Activated CD4-positive, alpha-beta T cell treated with anti-CD3 and anti-CD28 coated beads, Interleukin-2, amount 10 ng/mL, durations not matched to agents 24 days and 14 days (primary cell): Measurements from ENCODE around the gene RAB31. TPM values are rescaled to one million over a fixed set of nuclear protein-coding genes. Genes with fewer than 3 reads are reported as not detected.

Experiments used
- DNase-seq: peaks from one replicate; pipeline ENCODE4 v3.0.0; 2022
- H3K27ac Mint-ChIP-seq: one replicate; pipeline ENCODE4 v1.8.0; 2022; ENCODE audit warnings: mild to moderate bottlenecking, mixed read lengths
- H3K27me3 Mint-ChIP-seq: one replicate; pipeline ENCODE4 v1.8.0; 2022; ENCODE audit warnings: mixed read lengths
- H3K36me3 Mint-ChIP-seq: one replicate; pipeline ENCODE4 v1.8.0; 2022; ENCODE audit warnings: low read depth, mild to moderate bottlenecking, mixed read lengths
- H3K4me1 Mint-ChIP-seq: one replicate; pipeline ENCODE4 v1.8.0; 2021; ENCODE audit warnings: mixed read lengths
- H3K4me3 Mint-ChIP-seq: one replicate; pipeline ENCODE4 v1.8.0; 2022; ENCODE audit warnings: mild to moderate bottlenecking, moderate library complexity, mixed read lengths
- H3K9me3 Mint-ChIP-seq: one replicate; pipeline ENCODE4 v1.8.0; 2021; ENCODE audit warnings: mixed read lengths
- intact Hi-C: fragments of 100-400 bp; cut with micrococcal nuclease; formaldehyde crosslinking; loops from one replicate; pipeline ENCODE4 v1.15.1; 2023
- total RNA-seq: library from RNA; stranded (reverse); gene quantifications from 2 replicates; pipeline ENCODE4 v1.2.3, GENCODE V29; 2022

The RAB31 gene
- total RNA-seq, 1 donor from 2014 or later = not detected

DNA sequence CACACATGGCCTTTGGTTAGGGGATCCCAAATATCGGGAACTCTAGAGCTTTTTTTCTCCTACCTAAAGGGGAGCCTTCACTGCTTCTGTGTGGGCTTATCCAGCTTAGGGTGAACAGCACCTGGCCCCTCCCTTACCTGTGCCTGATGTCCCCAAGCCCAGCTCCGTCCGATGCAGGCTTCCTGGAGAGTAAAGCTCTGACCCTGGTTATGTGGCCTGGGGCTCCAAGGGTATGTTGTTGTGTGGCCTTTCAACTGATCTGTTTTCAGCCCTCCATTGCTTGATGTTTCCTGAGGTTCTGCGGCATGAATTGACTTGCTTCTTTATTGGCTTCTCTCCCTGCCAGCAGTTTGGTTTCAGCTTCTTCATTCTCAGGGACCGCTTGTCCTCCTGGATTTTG is 66.0 kb downstream of the RAB31 start:
- Mint-ChIP-seq H3K36me3 (no peaks in the 10 kb centered on the region), H3K27ac (no peak overlapping the region), H3K4me3 (no peak overlapping the region), H3K27me3 (peaks cover 20% of the 10 kb centered on the region), H3K4me1 (peaks cover 4% of the 10 kb centered on the region), H3K9me3 (no peaks in the 10 kb centered on the region)
- DNase-seq = no peak
- intact Hi-C loops = loop anchor here (5.0 kb wide), 1 partner anchor 162 kb away; the partner anchor contains the start of gene PPP4R1

DNA sequence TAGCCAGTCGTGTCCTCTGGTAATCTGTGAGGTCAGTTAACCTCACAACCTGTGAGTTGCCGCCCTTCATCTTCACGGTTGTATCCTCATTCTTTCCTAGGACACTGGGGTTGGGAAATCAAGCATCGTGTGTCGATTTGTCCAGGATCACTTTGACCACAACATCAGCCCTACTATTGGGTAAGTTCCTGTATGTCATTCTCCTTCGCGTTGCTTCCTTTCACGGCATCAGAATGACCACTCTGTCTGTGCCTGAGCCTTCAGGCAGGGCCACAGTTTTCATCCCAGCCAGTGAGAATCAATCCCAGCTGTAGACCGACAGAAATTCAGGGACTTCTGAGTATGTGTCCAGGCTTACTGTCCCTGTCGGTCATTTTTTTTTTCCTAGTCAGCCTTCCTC is 67.1 kb downstream of the RAB31 start:
- H3K27me3 Mint-ChIP-seq = peaks cover 15% of the 10 kb centered on the region
- H3K4me1 Mint-ChIP-seq = peaks cover 4% of the 10 kb centered on the region
- intact Hi-C loops = no loop called here

DNA sequence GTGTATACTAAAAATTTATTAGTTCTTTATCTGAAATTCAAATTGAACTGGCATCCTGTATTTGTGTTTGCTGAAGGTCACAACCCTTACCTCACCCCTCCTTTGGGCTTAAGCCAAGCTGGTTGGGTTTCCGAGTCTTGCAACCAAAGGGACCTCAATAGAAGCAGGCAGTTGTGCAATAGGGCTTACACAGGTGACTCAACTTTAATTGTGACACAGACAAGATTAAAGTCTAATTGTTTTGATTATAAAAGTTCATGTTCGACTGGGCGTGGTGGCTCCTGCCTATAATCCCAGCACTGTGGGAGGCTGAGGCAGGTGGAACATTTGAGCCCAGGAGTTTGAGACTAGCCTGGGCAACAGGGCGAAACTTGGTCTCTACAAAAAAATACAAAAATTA is 71.5 kb downstream of the RAB31 start:
- intact Hi-C loops = no loop called here

More for the DNA sequence above, 67.1 kb downstream of the RAB31 start:
- no peak for DNase-seq
- H3K9me3 Mint-ChIP-seq = no peaks in the 10 kb centered on the region
- no peak overlapping the region for H3K4me3 Mint-ChIP-seq
- H3K27ac Mint-ChIP-seq = no peak overlapping the region
- no peaks in the 10 kb centered on the region for H3K36me3 Mint-ChIP-seq

DNA sequence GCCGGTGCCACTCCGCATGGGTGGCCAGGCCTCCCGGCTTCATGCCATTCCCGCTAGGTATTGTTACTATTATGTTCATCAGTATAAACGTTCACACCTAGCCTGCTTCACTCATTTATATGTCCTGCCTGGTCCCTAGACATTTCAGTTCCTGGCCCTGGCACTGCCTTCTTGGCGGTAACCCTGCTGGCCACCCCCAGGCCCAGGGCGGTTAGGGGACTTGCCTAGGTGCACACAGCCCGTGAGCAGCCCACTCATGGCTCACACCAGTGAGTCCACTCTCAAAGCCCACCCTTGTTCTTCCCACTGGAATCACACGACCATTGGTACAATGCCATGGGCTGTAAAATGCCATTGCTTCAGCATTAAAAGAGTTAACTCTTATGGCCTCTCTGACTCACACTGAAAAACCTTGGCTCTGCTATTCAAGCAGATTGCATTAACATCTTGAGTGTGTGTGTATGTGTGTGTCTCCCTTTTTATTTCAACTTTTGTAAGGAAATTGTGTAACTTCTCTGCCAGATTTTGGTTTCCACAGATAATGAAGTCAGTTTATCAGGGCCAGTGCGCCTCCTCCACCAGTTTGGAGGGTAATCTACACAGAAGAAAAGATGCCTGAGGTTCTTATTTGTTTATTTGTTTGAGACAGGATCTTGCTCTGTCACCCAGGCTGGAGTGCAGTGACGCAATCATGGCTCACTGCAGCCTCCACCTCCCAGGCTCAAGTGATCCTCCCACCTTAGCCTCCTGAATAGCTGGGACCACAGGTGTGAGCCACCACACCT is 74.2 kb downstream of the RAB31 start:
- H3K4me1 Mint-ChIP-seq = no peaks in the 10 kb centered on the region
- DNase-seq = no peak
- no peak overlapping the region for H3K4me3 Mint-ChIP-seq
- H3K27ac Mint-ChIP-seq = no peak overlapping the region
- H3K27me3 Mint-ChIP-seq = peaks cover 5% of the 10 kb centered on the region
- H3K36me3 Mint-ChIP-seq = no peaks in the 10 kb centered on the region
- intact Hi-C loops = no loop called here
- peaks cover 2% of the 10 kb centered on the region for H3K9me3 Mint-ChIP-seq

More for the DNA sequence above, 71.5 kb downstream of the RAB31 start:
- H3K9me3 Mint-ChIP-seq = no peaks in the 10 kb centered on the region
- no peak overlapping the region for H3K27ac Mint-ChIP-seq
- H3K36me3 Mint-ChIP-seq = no peaks in the 10 kb centered on the region
- peaks cover 2% of the 10 kb centered on the region for H3K27me3 Mint-ChIP-seq
- no peak overlapping the region for H3K4me3 Mint-ChIP-seq
- no peaks in the 10 kb centered on the region for H3K4me1 Mint-ChIP-seq
- no peak for DNase-seq

DNA sequence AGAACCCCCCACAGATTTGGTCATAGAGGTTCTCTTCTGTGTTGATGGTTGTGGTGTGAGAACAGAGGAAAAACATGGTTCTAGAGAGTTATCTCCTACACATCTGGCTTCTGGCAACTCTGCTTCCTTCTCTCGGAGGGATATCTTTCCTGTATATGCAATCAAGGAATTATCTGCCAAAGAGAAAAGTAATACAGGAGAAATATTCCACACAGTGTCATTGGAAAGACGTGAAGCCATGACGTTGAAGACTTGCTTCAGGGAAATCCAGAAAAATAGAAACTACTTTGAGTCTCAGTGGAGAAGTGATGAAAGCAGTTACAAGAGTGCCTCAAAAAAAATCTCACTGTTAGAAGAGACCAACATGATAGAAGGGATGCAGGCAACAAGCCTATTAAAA is 78.5 kb downstream of the RAB31 start:
- Mint-ChIP-seq H3K27me3 (peaks cover 7% of the 10 kb centered on the region), H3K9me3 (peaks cover 6% of the 10 kb centered on the region), H3K27ac (no peak overlapping the region), H3K4me3 (no peak overlapping the region), H3K4me1 (no peaks in the 10 kb centered on the region), H3K36me3 (no peaks in the 10 kb centered on the region)
- no peak for DNase-seq
- intact Hi-C loops = no loop called here

DNA sequence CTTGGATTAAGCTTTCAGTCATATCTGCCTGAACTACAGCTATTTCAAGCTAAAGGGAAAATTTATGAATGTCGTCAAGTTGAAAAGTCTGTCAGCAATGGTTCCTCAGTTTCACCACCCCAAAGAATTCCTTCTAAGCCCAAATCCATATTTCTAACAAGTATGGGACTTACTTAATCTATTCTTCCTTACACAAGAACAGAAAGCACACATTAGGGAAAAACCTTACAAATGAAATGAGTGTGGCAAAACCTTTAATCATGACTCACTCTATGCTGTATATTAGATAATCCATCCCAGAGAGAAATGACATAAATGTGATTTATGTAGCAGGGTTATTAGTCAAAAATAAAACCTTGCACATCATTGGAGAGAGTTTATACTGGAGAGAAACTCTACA is 78.9 kb downstream of the RAB31 start:
- no peak for DNase-seq
- no peaks in the 10 kb centered on the region for H3K4me1 Mint-ChIP-seq
- peaks cover 7% of the 10 kb centered on the region for H3K27me3 Mint-ChIP-seq
- no peak overlapping the region for H3K27ac Mint-ChIP-seq
- peaks cover 6% of the 10 kb centered on the region for H3K9me3 Mint-ChIP-seq
- H3K4me3 Mint-ChIP-seq = no peak overlapping the region
- intact Hi-C loops = no loop called here
- H3K36me3 Mint-ChIP-seq = no peaks in the 10 kb centered on the region

DNA sequence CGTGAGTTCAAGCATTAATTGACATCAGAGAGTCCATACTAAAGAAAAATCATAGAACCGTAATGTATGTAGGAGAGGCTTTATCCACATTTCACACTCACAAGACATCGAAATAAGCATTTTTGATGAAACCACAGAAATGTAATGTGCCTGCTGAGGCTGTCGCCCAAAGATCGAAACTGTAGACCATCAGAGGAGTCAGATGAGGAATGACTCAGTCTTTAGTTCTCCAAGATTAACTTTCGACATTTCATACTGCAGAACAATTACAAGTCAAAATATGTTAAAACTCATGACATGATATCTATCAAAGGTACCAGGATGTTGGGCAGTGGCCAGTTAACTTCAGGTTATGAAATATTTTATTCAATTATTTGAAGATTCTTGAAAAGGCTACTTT is 79.6 kb downstream of the RAB31 start:
- peaks cover 7% of the 10 kb centered on the region for H3K27me3 Mint-ChIP-seq

DNA sequence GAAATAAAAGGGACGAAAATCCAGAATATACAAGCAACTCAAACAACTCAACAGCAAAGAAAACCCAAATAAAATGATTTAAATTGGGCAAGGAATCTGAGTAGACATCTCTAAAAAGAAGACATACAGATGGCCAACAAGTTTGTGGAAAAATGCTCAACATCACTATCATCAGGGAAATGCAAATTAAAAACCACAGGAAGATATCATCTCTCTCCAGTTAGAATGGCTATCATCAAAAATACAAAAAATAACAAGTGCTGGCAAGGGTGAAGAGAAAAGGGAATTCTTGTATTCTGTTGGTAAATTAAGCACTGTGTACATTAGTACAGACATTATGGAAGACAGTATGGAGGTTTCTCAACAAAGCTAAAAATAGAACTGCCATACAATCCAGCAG is 80.0 kb downstream of the RAB31 start:
- H3K4me1 Mint-ChIP-seq = no peaks in the 10 kb centered on the region
- peaks cover 6% of the 10 kb centered on the region for H3K9me3 Mint-ChIP-seq
- H3K4me3 Mint-ChIP-seq = no peak overlapping the region
- H3K36me3 Mint-ChIP-seq = no peaks in the 10 kb centered on the region
- H3K27me3 Mint-ChIP-seq = peaks cover 7% of the 10 kb centered on the region
- H3K27ac Mint-ChIP-seq = no peak overlapping the region
- no peak for DNase-seq
- intact Hi-C loops = no loop called here

More for the DNA sequence above, 79.6 kb downstream of the RAB31 start:
- DNase-seq = no peak
- intact Hi-C loops = no loop called here
- Mint-ChIP-seq H3K9me3 (peaks cover 6% of the 10 kb centered on the region), H3K27ac (no peak overlapping the region), H3K36me3 (no peaks in the 10 kb centered on the region), H3K4me1 (no peaks in the 10 kb centered on the region), H3K4me3 (no peak overlapping the region)

DNA sequence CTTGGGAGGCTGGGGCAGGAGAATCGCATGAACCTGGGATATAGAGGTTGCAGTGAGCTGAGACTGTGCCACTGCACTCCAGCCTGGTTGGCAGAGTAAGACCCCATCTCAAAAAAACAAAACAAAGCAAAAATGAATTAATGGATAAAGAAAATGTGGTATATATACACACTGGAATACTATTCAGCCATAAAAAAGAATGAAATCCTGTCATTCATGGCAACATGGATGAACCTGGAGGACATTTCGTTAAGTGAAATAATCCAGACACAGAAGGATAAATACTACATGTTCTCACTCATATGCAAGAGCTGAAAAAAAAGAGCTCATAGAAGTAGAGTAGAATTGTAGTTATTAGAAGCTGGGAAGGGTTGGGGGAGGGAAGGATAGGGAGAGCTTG is 80.8 kb downstream of the RAB31 start:
- no peaks in the 10 kb centered on the region for H3K36me3 Mint-ChIP-seq
- H3K27ac Mint-ChIP-seq = no peak overlapping the region
- DNase-seq = no peak
- peaks cover 7% of the 10 kb centered on the region for H3K27me3 Mint-ChIP-seq
- no peak overlapping the region for H3K4me3 Mint-ChIP-seq
- intact Hi-C loops = no loop called here
- H3K9me3 Mint-ChIP-seq = peaks cover 6% of the 10 kb centered on the region
- no peaks in the 10 kb centered on the region for H3K4me1 Mint-ChIP-seq

DNA sequence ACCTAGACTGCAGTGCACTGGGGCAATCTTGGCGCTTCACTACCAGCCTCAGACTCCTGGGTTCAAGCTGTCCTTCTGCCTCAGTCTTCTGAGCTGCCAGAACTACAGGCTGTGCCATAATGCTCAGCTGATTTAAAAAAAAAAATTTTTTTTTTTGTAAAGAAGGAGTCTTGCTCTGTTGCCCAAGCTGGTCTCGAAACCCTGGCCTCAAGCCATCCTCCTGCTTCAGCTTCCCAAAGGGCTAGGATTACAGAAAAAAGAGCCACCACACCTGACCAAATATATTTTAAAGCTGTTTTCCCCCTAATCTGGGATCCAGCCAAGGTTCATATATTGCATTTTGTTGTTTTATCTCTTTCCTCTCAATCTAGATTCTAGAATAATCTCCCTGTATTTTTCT is 82.2 kb downstream of the RAB31 start:
- Mint-ChIP-seq H3K27ac (no peak overlapping the region), H3K27me3 (peaks cover 11% of the 10 kb centered on the region), H3K4me3 (no peak overlapping the region), H3K36me3 (no peaks in the 10 kb centered on the region), H3K4me1 (no peaks in the 10 kb centered on the region), H3K9me3 (peaks cover 6% of the 10 kb centered on the region)
- intact Hi-C loops = no loop called here
- DNase-seq = no peak

DNA sequence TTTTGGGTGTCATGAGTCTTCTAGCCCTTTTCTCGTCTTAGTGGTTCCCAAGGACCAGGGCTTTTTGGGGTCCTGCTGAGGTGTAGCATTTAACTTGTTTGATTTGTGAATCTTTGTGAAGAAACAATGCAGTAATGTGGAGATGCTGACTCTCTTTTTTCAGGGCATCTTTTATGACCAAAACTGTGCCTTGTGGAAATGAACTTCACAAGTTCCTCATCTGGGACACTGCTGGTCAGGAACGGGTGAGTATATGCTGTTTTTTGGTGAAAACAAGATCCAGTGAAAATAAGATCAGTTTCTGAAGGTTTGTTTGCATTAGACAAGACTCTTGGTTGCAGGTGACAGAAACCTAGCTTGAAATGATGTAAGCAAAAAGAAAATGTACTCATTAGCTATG is 83.9 kb downstream of the RAB31 start:
- Mint-ChIP-seq H3K27me3 (peaks cover 12% of the 10 kb centered on the region), H3K4me1 (no peaks in the 10 kb centered on the region), H3K36me3 (no peaks in the 10 kb centered on the region), H3K9me3 (peaks cover 6% of the 10 kb centered on the region), H3K4me3 (no peak overlapping the region), H3K27ac (no peak overlapping the region)
- no peak for DNase-seq
- intact Hi-C loops = no loop called here

DNA sequence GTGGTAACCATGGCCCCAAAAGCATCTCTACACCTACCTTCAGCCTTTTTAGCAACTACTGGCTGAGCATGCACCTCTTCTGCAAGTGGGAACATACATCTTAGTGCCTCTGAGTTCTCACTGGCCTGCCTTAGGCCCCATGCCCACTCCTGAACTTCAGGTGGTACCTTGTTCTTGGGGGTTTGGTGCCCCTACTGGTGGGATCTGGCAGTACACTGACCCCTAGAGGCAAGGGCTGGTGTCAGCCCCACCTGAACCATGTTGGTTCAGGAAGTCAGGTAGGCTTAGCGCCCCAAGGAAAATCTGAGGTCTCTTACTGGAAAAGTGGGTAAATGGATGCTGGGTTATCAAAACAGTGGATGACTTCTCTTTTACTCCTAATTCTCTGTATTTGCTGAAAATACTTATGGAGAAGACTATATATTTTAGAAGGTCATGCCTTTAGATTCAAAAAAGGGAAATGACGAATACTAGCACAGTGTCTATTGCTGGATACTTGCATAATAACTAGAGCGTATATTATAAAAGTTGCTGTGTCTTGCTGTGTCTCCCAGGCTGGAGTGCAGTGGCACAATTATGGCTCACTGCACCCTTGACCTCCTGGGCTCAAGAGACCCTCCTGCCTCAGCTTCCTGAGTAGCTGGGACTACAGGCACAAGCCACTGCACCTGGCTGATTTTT is 84.6 kb downstream of the RAB31 start:
- Mint-ChIP-seq H3K36me3 (no peaks in the 10 kb centered on the region), H3K4me3 (no peak overlapping the region), H3K4me1 (no peaks in the 10 kb centered on the region), H3K27me3 (peaks cover 9% of the 10 kb centered on the region), H3K27ac (no peak overlapping the region), H3K9me3 (no peaks in the 10 kb centered on the region)
- DNase-seq = peak; percentile 68
- intact Hi-C loops = no loop called here

DNA sequence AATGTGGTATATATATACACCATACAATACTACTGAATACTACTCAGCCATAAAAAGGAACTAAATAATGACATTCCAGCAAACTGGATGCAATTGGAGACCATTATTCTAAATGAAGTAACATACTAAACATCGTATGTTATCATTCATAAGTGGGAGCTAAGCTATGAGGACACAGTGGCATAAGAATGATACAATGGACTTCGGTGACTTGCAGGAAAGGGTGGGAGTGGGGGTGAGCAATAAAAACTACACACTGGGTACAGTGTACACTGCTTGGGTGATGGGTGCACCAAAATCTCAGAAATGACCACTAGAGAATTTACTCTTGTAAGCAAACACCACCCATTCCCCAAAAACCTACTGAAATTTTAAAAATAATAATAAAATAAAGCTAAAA is 87.9 kb downstream of the RAB31 start:
- H3K36me3 Mint-ChIP-seq = no peaks in the 10 kb centered on the region
- no peak overlapping the region for H3K4me3 Mint-ChIP-seq
- intact Hi-C loops = no loop called here
- no peaks in the 10 kb centered on the region for H3K4me1 Mint-ChIP-seq
- H3K9me3 Mint-ChIP-seq = no peaks in the 10 kb centered on the region
- no peak for DNase-seq
- H3K27me3 Mint-ChIP-seq = peaks cover 5% of the 10 kb centered on the region
- no peak overlapping the region for H3K27ac Mint-ChIP-seq

DNA sequence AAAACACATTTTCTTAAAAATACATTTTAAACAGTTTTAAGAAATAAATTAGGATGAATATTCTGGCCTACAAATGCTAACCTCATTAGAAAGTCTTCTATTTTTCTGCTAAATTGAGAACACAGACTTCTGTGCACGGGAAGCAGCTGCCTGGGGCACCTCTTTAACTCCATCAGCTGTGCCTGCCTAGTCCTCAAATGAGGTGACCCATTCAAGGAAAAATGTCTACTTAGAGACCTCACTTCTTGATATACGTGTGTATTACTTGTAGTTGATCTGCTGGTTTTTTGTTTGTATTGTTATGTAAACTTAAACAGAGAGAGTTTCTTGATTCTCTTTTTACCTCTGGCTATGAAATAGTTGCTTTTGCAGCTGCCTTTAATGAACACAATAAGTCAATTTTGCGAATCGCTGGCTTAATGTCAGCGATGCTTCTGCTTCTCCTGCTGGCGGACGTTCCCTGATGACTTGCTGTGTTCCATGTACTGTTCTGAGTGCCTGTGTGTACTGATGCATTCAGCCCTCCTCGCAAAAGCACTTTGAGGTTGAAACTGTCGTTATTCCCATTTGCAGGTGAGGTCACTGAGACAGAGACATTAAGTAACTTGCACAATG is 88.9 kb downstream of the RAB31 start:
- no peak overlapping the region for H3K27ac Mint-ChIP-seq
- no peaks in the 10 kb centered on the region for H3K36me3 Mint-ChIP-seq
- no peak for DNase-seq
- no peaks in the 10 kb centered on the region for H3K4me1 Mint-ChIP-seq
- no peak overlapping the region for H3K4me3 Mint-ChIP-seq
- no peaks in the 10 kb centered on the region for H3K9me3 Mint-ChIP-seq
- peaks cover 5% of the 10 kb centered on the region for H3K27me3 Mint-ChIP-seq
- intact Hi-C loops = no loop called here
